GM23338 (cell line): ENCODE measurements around the gene FYN. TPM values are rescaled to one million over a fixed set of nuclear protein-coding genes. Genes with fewer than 3 reads are reported as not detected.

Source experiments
- ATAC-seq: fragments of 200-7000 bp; cut with Tn5 transposase; 3 replicates; pipeline ENCODE4 v1.9.1; 2020
- DNase-seq: peaks from one replicate; pipeline ENCODE4 v3.0.0-alpha.2; 2015; ENCODE audit warnings: low spot score
- H2AFZ ChIP-seq: fragments of 200-600 bp; sonication (generic); 2 replicates; pipeline ENCODE4 v1.8.0; 2016; ENCODE audit warnings: antibody characterized with exemption, mild to moderate bottlenecking, moderate library complexity
- H3F3A ChIP-seq: fragments of 200-600 bp; sonication (generic); replicated peaks from 2 replicates; pipeline ENCODE4 v1.8.0; 2017; ENCODE audit warnings: antibody characterized with exemption, mixed run types, low read depth
- H3K27ac ChIP-seq: fragments of 200-600 bp; sonication (generic); 2 replicates; pipeline ENCODE4 v1.6.1; 2016; ENCODE audit warnings: low read depth
- H3K27me3 ChIP-seq: fragments of 200-600 bp; sonication (generic); 2 replicates; pipeline ENCODE4 v1.8.0; 2016; ENCODE audit warnings: mild to moderate bottlenecking, mixed run types, moderate library complexity; ENCODE audit not compliant: insufficient read depth
- H3K36me3 ChIP-seq: fragments of 200-600 bp; sonication (generic); 2 replicates; pipeline ENCODE4 v1.8.0; 2016; ENCODE audit warnings: mild to moderate bottlenecking; ENCODE audit not compliant: insufficient read depth
- H3K4me1 ChIP-seq: fragments of 200-600 bp; sonication (generic); 2 replicates; pipeline ENCODE4 v1.8.0; 2016; ENCODE audit warnings: mild to moderate bottlenecking, moderate library complexity; ENCODE audit not compliant: insufficient read depth
- H3K4me2 ChIP-seq: fragments of 200-600 bp; sonication (generic); 2 replicates; pipeline ENCODE4 v1.7.1; 2017; ENCODE audit warnings: mixed run types
- H3K4me3 ChIP-seq: fragments of 200-600 bp; sonication (generic); 2 replicates; pipeline ENCODE4 v1.6.1; 2016; ENCODE audit warnings: mixed run types
- H3K79me2 ChIP-seq: fragments of 200-600 bp; sonication (generic); replicated peaks from 2 replicates; pipeline ENCODE4 v1.8.0; 2017; ENCODE audit warnings: mild to moderate bottlenecking; ENCODE audit not compliant: insufficient read depth
- H3K9me2 ChIP-seq: fragments of 200-600 bp; sonication (generic); 2 replicates; pipeline ENCODE4 v1.8.0; 2017; ENCODE audit not compliant: insufficient read depth
- H4K20me1 ChIP-seq: fragments of 200-600 bp; sonication (generic); replicated peaks from 2 replicates; pipeline ENCODE4 v1.8.0; 2017; ENCODE audit warnings: mild to moderate bottlenecking; ENCODE audit not compliant: insufficient read depth
- H3K27ac Mint-ChIP-seq: 2 replicates; pipeline ENCODE4 v1.8.0; 2020; ENCODE audit warnings: inconsistent platforms, mild to moderate bottlenecking, moderate library complexity, mixed read lengths
- H3K27me3 Mint-ChIP-seq: 3 replicates; pipeline ENCODE4 v1.8.0; 2022; ENCODE audit warnings: low read depth, mild to moderate bottlenecking, moderate library complexity, mixed read lengths, inconsistent platforms; ENCODE audit not compliant: insufficient read depth, poor library complexity
- H3K36me3 Mint-ChIP-seq: 3 replicates; pipeline ENCODE4 v1.8.0; 2021; ENCODE audit warnings: low read depth, mild to moderate bottlenecking, inconsistent platforms, moderate library complexity, mixed read lengths
- H3K4me1 Mint-ChIP-seq: 3 replicates; pipeline ENCODE4 v1.8.0; 2020; ENCODE audit warnings: mild to moderate bottlenecking, inconsistent platforms, mixed read lengths
- H3K4me3 Mint-ChIP-seq: 3 replicates; pipeline ENCODE4 v1.8.0; 2021; ENCODE audit warnings: moderate library complexity, mild to moderate bottlenecking, inconsistent platforms, mixed read lengths
- H3K9me3 Mint-ChIP-seq: 3 replicates; pipeline ENCODE4 v1.8.0; 2020; ENCODE audit warnings: moderate library complexity, mild to moderate bottlenecking, inconsistent platforms, mixed read lengths
- CREB1 ChIP-seq: fragments of 250-450 bp; sonication (Bioruptor Pico); IDR thresholded peaks from 2 replicates; pipeline ENCODE4 v1.5.0; 2020; ENCODE audit warnings: low read depth, mild to moderate bottlenecking, moderate library complexity
- CTCF ChIP-seq, 2 experiments: fragments of 200-600 bp in 1 of 2; sonication (generic) in 1 of 2; conservative IDR thresholded peaks; 2 replicates each; pipeline versions ENCODE4 v1.5.1 to v1.6.1; 2016 to 2017; ENCODE audit warnings: antibody characterized with exemption in 2 of 2, low read depth in 2 of 2, mild to moderate bottlenecking in 2 of 2, moderate library complexity in 1 of 2
- EZH2 ChIP-seq: fragments of 200-600 bp; sonication (generic); IDR thresholded peaks from one replicate; pipeline ENCODE4 v1.8.0; 2017; ENCODE audit warnings: antibody characterized with exemption, mild to moderate bottlenecking, low read depth; ENCODE audit not compliant: unreplicated experiment
- EZH2phosphoT487 ChIP-seq: fragments of 200-600 bp; sonication (generic); IDR thresholded peaks from one replicate; pipeline ENCODE4 v1.8.1; 2018; ENCODE audit warnings: antibody characterized with exemption; ENCODE audit not compliant: unreplicated experiment
- JUNB ChIP-seq: IDR thresholded peaks from one replicate; pipeline ENCODE4 v1.6.1; 2016; ENCODE audit warnings: antibody characterized with exemption; ENCODE audit not compliant: unreplicated experiment
- NANOG ChIP-seq: IDR thresholded peaks from 2 replicates; pipeline ENCODE4 v1.6.1; 2016; ENCODE audit warnings: antibody characterized with exemption, borderline replicate concordance
- POLR2AphosphoS5 ChIP-seq: IDR thresholded peaks from 2 replicates; pipeline ENCODE4 v1.6.1; 2016; ENCODE audit warnings: antibody characterized with exemption, low read depth
- REST ChIP-seq: IDR thresholded peaks from one replicate; pipeline ENCODE4 v1.6.1; 2018; ENCODE audit warnings: antibody characterized with exemption; ENCODE audit not compliant: unreplicated experiment
- STAT1 ChIP-seq: IDR thresholded peaks from one replicate; pipeline ENCODE4 v1.6.1; 2016; ENCODE audit warnings: antibody characterized with exemption; ENCODE audit not compliant: unreplicated experiment
- ZNF114 ChIP-seq: fragments of 250-450 bp; sonication (Bioruptor Pico); IDR thresholded peaks from 2 replicates; pipeline ENCODE4 v1.5.0; 2020; ENCODE audit warnings: mild to moderate bottlenecking, moderate library complexity
- ZNF331 ChIP-seq: fragments of 250-450 bp; sonication (Bioruptor Pico); IDR thresholded peaks from 2 replicates; pipeline ENCODE4 v1.5.0; 2020; ENCODE audit warnings: low read depth, mild to moderate bottlenecking, moderate library complexity
- ZNF462 ChIP-seq: fragments of 250-450 bp; sonication (Bioruptor Pico); IDR thresholded peaks from 2 replicates; pipeline ENCODE4 v1.5.0; 2020; ENCODE audit warnings: mild to moderate bottlenecking, moderate library complexity
- polyA plus RNA-seq: library from polyadenylated mRNA; unstranded; fragments of >200 nt; fragmentation: Nextera tagmentation; extraction: Ambion mirVana; gene quantifications from 2 replicates; pipeline ENCODE4 v1.2.1, GENCODE V29; 2016
- total RNA-seq: library from RNA; depleted of rRNA; stranded (reverse); fragments of >200 nt; shearing (Covaris generic); gene quantifications from 2 replicates; pipeline ENCODE4 v1.2.3, GENCODE V29; 2014
- TF ChIP-seq, protein P1 (sequence below): IDR thresholded peaks from 2 replicates; pipeline ENCODE4 v1.6.1; 2016; ENCODE audit warnings: antibody characterized with exemption

Gene FYN
- total and polyA plus RNA-seq, 2 experiments from 2014 or later, result 46.8 to 143 TPM

DNA sequence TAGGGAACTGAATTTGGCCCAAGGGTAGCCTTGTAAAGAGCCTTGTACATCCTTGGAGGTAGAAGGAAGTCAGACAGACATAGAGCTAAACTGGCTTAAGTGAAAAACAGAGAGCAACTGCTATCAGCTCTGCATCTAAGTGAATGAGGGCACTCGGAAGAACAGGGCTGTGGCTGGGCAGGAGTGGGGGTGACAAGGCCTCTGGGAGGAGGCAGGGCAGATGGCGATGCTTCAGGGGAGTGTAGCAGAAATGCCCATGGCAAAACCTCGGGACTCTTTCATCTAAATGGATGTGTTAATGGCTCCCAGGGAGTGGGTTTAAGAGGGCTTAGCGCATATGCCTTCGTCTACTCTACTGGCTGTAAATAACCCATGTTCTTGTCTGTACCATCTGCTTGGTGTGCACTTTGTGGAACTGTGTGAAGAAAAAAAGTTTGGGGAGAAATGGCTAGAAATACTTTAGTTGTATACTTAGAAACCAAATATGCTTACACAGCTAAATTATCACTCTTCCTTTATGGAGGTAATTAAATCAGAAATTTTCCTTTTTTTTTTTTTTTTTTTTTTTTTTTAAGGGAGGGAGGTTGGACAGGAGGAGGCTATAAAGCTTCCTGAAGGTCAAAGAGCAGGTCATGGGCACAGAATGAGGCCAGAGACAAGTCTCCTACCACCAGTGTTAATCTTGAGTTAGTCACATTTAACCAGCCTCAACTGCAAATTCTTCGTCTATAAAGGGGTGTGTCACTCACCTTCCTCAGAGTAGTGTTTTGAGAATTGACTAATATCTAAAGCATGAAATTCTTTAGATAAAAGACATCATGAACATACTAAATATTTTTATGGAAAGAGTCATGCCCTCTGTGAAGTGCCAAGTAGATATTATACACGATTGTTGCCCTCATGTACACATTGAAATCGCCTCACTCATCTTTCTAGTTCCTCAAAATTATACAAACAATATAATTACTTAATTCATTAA is 60.9 kb downstream of the FYN start:
- Histone ChIP-seq H3K79me2 (peaks cover 3% of the 10 kb centered on the region; the same call in 1 of the 2 replicates), H3K4me2 (no peak overlapping the region), H3K27me3 (no peaks in the 10 kb centered on the region), H4K20me1 (0 out of 2 replicates have a peak, but pooled peaks cover 8% of the 10 kb centered on the region), H3K4me3 (no peak overlapping the region), H3K27ac (no peak overlapping the region), H3K9me2 (no peaks in the 10 kb centered on the region), H3K36me3 (no peaks in the 10 kb centered on the region), H3F3A (no peaks in the 10 kb centered on the region), H3K4me1 (no peaks in the 10 kb centered on the region), H2AFZ (no peak overlapping the region)
- Mint-ChIP-seq H3K4me1 (peaks cover 33% of the 10 kb centered on the region), H3K27ac (peak overlapping the region; percentile 3; the same call in 1 of the 2 replicates), H3K27me3 (peaks cover 4% of the 10 kb centered on the region), H3K9me3 (no peaks in the 10 kb centered on the region), H3K4me3 (no peak overlapping the region), H3K36me3 (peaks cover 4% of the 10 kb centered on the region; the same call in 1 of the 3 replicates)
- DNase-seq (no peak), ATAC-seq (peak; percentile 57)
- no peak for TF ChIP-seq EZH2
- TF ChIP-seq, protein P1, sequence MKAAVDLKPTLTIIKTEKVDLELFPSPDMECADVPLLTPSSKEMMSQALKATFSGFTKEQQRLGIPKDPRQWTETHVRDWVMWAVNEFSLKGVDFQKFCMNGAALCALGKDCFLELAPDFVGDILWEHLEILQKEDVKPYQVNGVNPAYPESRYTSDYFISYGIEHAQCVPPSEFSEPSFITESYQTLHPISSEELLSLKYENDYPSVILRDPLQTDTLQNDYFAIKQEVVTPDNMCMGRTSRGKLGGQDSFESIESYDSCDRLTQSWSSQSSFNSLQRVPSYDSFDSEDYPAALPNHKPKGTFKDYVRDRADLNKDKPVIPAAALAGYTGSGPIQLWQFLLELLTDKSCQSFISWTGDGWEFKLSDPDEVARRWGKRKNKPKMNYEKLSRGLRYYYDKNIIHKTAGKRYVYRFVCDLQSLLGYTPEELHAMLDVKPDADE, result no peak
- no peak for TF ChIP-seq CREB1
- TF ChIP-seq ZNF114 (CRISPR knock-in tag), result no peak
- no peak for TF ChIP-seq POLR2AphosphoS5
- no peak for TF ChIP-seq REST
- TF ChIP-seq ZNF462 (CRISPR knock-in tag), result no peak
- no peak for TF ChIP-seq STAT1
- no peak for TF ChIP-seq EZH2phosphoT487
- TF ChIP-seq NANOG, result no peak
- no peak for TF ChIP-seq JUNB
- TF ChIP-seq ZNF331 (CRISPR knock-in tag), result no peak
- no peak for TF ChIP-seq CTCF (conservative IDR thresholded peaks at IDR 0.05; ENCODE audit: low read depth in 2 of 2)
